ENCODE results near the gene BCL7A.

GRCh38 chr12:122021193-122021821 is 377 bp upstream of the BCL7A start:
- TF ChIP-seq CTCF (IDR thresholded peaks at IDR 0.05) (no peak), EZH2 (IDR thresholded peaks at IDR 0.05; ENCODE audit: borderline replicate concordance, insufficient read depth, low read depth, low read length, poor library complexity, severe bottlenecking) (no peak)

All from B cell (primary cell).